CD14-positive monocyte (primary cell): ENCODE results near the gene XKRX. TPM values are rescaled to one million over a fixed set of nuclear protein-coding genes. Genes with fewer than 3 reads are reported as not detected.

ENCODE experiments used
- DNase-seq, 3 donors: peaks; one replicate each; pipeline ENCODE4 v3.0.0-alpha.2; 2011 to 2022
- H2AFZ ChIP-seq: 2 replicates; pipeline ENCODE4 v1.6.0; 2012; ENCODE audit warnings: mild to moderate bottlenecking, low read depth, low read length, inconsistent platforms; ENCODE audit not compliant: insufficient read depth, poor library complexity, severe bottlenecking
- H3K27ac ChIP-seq, 2 donors: 1 replicate in 1 of 2; 2 replicates in 1 of 2; pipeline ENCODE4 v1.5.1; 2012 to 2013; ENCODE audit warnings: low read length in 2 of 2, control low read depth in 1 of 2, inconsistent platforms in 1 of 2, low read depth in 1 of 2, mild to moderate bottlenecking in 1 of 2
- H3K27me3 ChIP-seq, 2 donors: one replicate each; pipeline versions ENCODE4 v1.6.0 to v1.6.1; 2011 to 2013; ENCODE audit warnings: low read length in 2 of 2; ENCODE audit not compliant: control insufficient read depth in 2 of 2, insufficient read depth in 2 of 2
- H3K36me3 ChIP-seq, 2 donors: replicated peaks in 1 of 2; 1 replicate in 1 of 2; 2 replicates in 1 of 2; pipeline versions ENCODE4 v1.5.1 to v1.6.1; 2012 to 2013; ENCODE audit warnings: low read length in 2 of 2, control low read depth in 1 of 2, inconsistent platforms in 1 of 2, mild to moderate bottlenecking in 1 of 2; ENCODE audit not compliant: insufficient read depth in 2 of 2, control insufficient read depth in 1 of 2
- H3K4me1 ChIP-seq, 2 donors: 1 replicate in 1 of 2; 2 replicates in 1 of 2; pipeline versions ENCODE4 v1.5.1 to v1.6.1; 2012 to 2013; ENCODE audit warnings: low read length in 2 of 2, control low read depth in 1 of 2, inconsistent platforms in 1 of 2, mild to moderate bottlenecking in 1 of 2, moderate library complexity in 1 of 2; ENCODE audit not compliant: insufficient read depth in 2 of 2, control insufficient read depth in 1 of 2
- H3K4me2 ChIP-seq: replicated peaks from 2 replicates; pipeline ENCODE3; 2012; ENCODE audit warnings: low read length, moderate library complexity, mild to moderate bottlenecking; ENCODE audit not compliant: poor library complexity, severe bottlenecking; ENCODE audit errors: extremely low read depth
- H3K4me3 ChIP-seq, 3 experiments: fragments of 200-600 bp in 1 of 3; sonication (generic) in 1 of 3; replicated peaks in 1 of 3; 1 replicate in 2 of 3; 2 replicates in 1 of 3; pipeline ENCODE4 v1.5.1; 2011 to 2013; ENCODE audit warnings: low read length in 3 of 3, mild to moderate bottlenecking in 3 of 3, control low read depth in 2 of 3, low read depth in 2 of 3, inconsistent platforms in 1 of 3, moderate library complexity in 1 of 3
- H3K79me2 ChIP-seq: 2 replicates; pipeline ENCODE4 v1.6.0; 2012; ENCODE audit warnings: mild to moderate bottlenecking, control low read depth, inconsistent platforms, low read length, moderate library complexity; ENCODE audit not compliant: insufficient read depth
- H3K9ac ChIP-seq: 2 replicates; pipeline ENCODE4 v1.6.0; 2017; ENCODE audit warnings: low read length, mild to moderate bottlenecking; ENCODE audit not compliant: insufficient read depth, poor library complexity, severe bottlenecking
- H3K9me3 ChIP-seq, 2 donors: replicated peaks in 1 of 2; 1 replicate in 1 of 2; 2 replicates in 1 of 2; pipeline versions ENCODE4 v1.5.1 to v1.6.1; 2012 to 2013; ENCODE audit warnings: low read length in 2 of 2, control low read depth in 1 of 2; ENCODE audit not compliant: control insufficient read depth in 1 of 2, insufficient read depth in 1 of 2
- H4K20me1 ChIP-seq: 2 replicates; pipeline ENCODE4 v1.6.0; 2012; ENCODE audit warnings: mild to moderate bottlenecking, low read length, control low read depth, moderate library complexity; ENCODE audit not compliant: insufficient read depth
- H3K27ac Mint-ChIP-seq, 7 donors: one replicate each; pipeline ENCODE4 v1.8.0; 2020; ENCODE audit warnings: mild to moderate bottlenecking in 7 of 7, mixed read lengths in 7 of 7, moderate library complexity in 6 of 7, inconsistent platforms in 2 of 7
- H3K27me3 Mint-ChIP-seq, 3 donors: one replicate each; pipeline ENCODE4 v1.8.0; 2021 to 2022; ENCODE audit warnings: low read depth in 3 of 3, mild to moderate bottlenecking in 3 of 3, mixed read lengths in 3 of 3, moderate library complexity in 3 of 3, inconsistent platforms in 1 of 3
- H3K36me3 Mint-ChIP-seq, 2 donors: one replicate each; pipeline ENCODE4 v1.8.0; 2020; ENCODE audit warnings: mixed read lengths in 2 of 2, inconsistent platforms in 1 of 2, mild to moderate bottlenecking in 1 of 2
- H3K4me1 Mint-ChIP-seq: one replicate; pipeline ENCODE4 v1.8.0; 2020; ENCODE audit warnings: mild to moderate bottlenecking, mixed read lengths
- H3K4me3 Mint-ChIP-seq, 2 donors: one replicate each; pipeline ENCODE4 v1.8.0; 2020; ENCODE audit warnings: mild to moderate bottlenecking in 2 of 2, mixed read lengths in 2 of 2, moderate library complexity in 1 of 2
- H3K9me3 Mint-ChIP-seq, 7 donors: one replicate each; pipeline ENCODE4 v1.8.0; 2020 to 2022; ENCODE audit warnings: mixed read lengths in 7 of 7, mild to moderate bottlenecking in 6 of 7, moderate library complexity in 6 of 7, inconsistent platforms in 2 of 7
- CTCF ChIP-seq: fragments of 200-600 bp; IDR thresholded peaks from one replicate; pipeline ENCODE4 v1.8.0; 2022; ENCODE audit warnings: antibody characterized with exemption, mild to moderate bottlenecking
- WGBS: methylation state at CpG from one replicate; pipeline ENCODE4 v1.1.5; 2013; ENCODE audit warnings: missing lambda C conversion rate; ENCODE audit not compliant: insufficient coverage; 5-methylcytosine and 5-hydroxymethylcytosine counted together
- intact Hi-C, 2 donors: fragments of 100-400 bp; cut with micrococcal nuclease; formaldehyde crosslinking; loops; one replicate each; pipeline versions ENCODE4 v1.15.0 to v1.15.1; 2023
- polyA plus RNA-seq, 3 donors: library from polyadenylated mRNA; depleted of rRNA in 1 of 3; unstranded in 2 of 3; stranded (reverse) in 1 of 3; fragments of 300-500 nt in 2 of 3; fragments of >200 nt in 1 of 3; fragmentation: Illumina TruSeq in 2 of 3; gene quantifications; 1 replicate in 2 of 3; 2 replicates in 1 of 3; pipeline ENCODE4 v1.2.3, GENCODE V29; 2012 to 2021

The XKRX gene
- polyA plus RNA-seq, 3 donors, result not detected

GRCh38 chrX:100948557-100948956 lies 19.8 kb upstream of the XKRX start:
- Histone ChIP-seq H3K9me3 (no peaks in the 10 kb centered on the region), H3K4me1 (no peaks in the 10 kb centered on the region), H3K4me3 (no peak overlapping the region), H3K27ac (no peak overlapping the region), H3K36me3 (no peaks in the 10 kb centered on the region), H4K20me1 (no peaks in the 10 kb centered on the region), H3K27me3 (no peaks in the 10 kb centered on the region), H3K79me2 (no peaks in the 10 kb centered on the region), H3K4me2 (no peak overlapping the region), H2AFZ (no peak overlapping the region), H3K9ac (no peak overlapping the region)
- Mint-ChIP-seq H3K4me1 (no peaks in the 10 kb centered on the region), H3K27ac (no peak overlapping the region), H3K4me3 (no peak overlapping the region), H3K36me3 (no peaks in the 10 kb centered on the region), H3K27me3 (peaks cover 0 to 7% (median 2%) of the 10 kb centered on the region in 3 donors), H3K9me3 (peaks cover 0 to 6% (median 0%) of the 10 kb centered on the region in 7 donors)
- TF ChIP-seq CTCF, result no peak
- intact Hi-C loops, result no loop called here
- no CpG with 5 or more reads among the region's 1 CpG for WGBS
- no peak for DNase-seq

GRCh38 chrX:100946299-100946927 lies 17.7 kb upstream of the XKRX start:
- H3K4me1 ChIP-seq, result no peaks in the 10 kb centered on the region
- no peak overlapping the region for H3K4me3 ChIP-seq
- H3K27ac Mint-ChIP-seq, result no peak overlapping the region
- no peaks in the 10 kb centered on the region for H3K27me3 ChIP-seq
- H3K4me2 ChIP-seq, result no peak overlapping the region
- no peaks in the 10 kb centered on the region for H3K4me1 Mint-ChIP-seq
- WGBS, result no CpG with 5 or more reads among the region's 2 CpGs
- no peak overlapping the region for H3K4me3 Mint-ChIP-seq
- no peak overlapping the region for H3K9ac ChIP-seq
- H3K36me3 Mint-ChIP-seq, result no peaks in the 10 kb centered on the region
- no peaks in the 10 kb centered on the region for H3K9me3 Mint-ChIP-seq
- no peak for DNase-seq
- H3K27ac ChIP-seq, result no peak overlapping the region
- H4K20me1 ChIP-seq, result no peaks in the 10 kb centered on the region
- no peaks in the 10 kb centered on the region for H3K9me3 ChIP-seq
- no peaks in the 10 kb centered on the region for H3K36me3 ChIP-seq
- H2AFZ ChIP-seq, result no peak overlapping the region
- intact Hi-C loops, result no loop called here
- H3K79me2 ChIP-seq, result no peaks in the 10 kb centered on the region
- peaks cover 0 to 7% (median 2%) of the 10 kb centered on the region in 3 donors for H3K27me3 Mint-ChIP-seq
- TF ChIP-seq CTCF, result no peak
